Neural progenitor cell (in vitro differentiated cells): Measurements from ENCODE around the gene USF2. TPM values are rescaled to one million over a fixed set of nuclear protein-coding genes. Genes with fewer than 3 reads are reported as not detected.

Experiments
- DNase-seq: peaks from one replicate; pipeline ENCODE4 v3.0.0-alpha.2; 2016; ENCODE audit warnings: low spot score
- H2AFZ ChIP-seq: fragments of 200-600 bp; sonication (generic); replicated peaks from 2 replicates; pipeline ENCODE4 v1.6.1; 2016; ENCODE audit warnings: antibody characterized with exemption
- H3F3A ChIP-seq: fragments of 200-600 bp; sonication (generic); 2 replicates; pipeline ENCODE4 v1.6.1; 2016; ENCODE audit warnings: antibody characterized with exemption, low read depth
- H3K27ac ChIP-seq: fragments of 200-600 bp; sonication (generic); 2 replicates; pipeline ENCODE4 v1.5.1; 2016; ENCODE audit warnings: mild to moderate bottlenecking
- H3K27me3 ChIP-seq: fragments of 200-600 bp; sonication (generic); 2 replicates; pipeline ENCODE4 v1.6.1; 2016; ENCODE audit warnings: mild to moderate bottlenecking, moderate library complexity
- H3K36me3 ChIP-seq: fragments of 200-600 bp; sonication (generic); 2 replicates; pipeline ENCODE4 v1.5.1; 2016
- H3K4me1 ChIP-seq: fragments of 200-600 bp; sonication (generic); 2 replicates; pipeline ENCODE4 v1.6.1; 2016; ENCODE audit warnings: mixed run types
- H3K4me2 ChIP-seq: fragments of 200-600 bp; sonication (generic); 2 replicates; pipeline ENCODE4 v1.6.1; 2016
- H3K4me3 ChIP-seq: fragments of 200-600 bp; sonication (generic); 2 replicates; pipeline ENCODE4 v1.5.1; 2016
- H3K79me2 ChIP-seq: fragments of 200-600 bp; sonication (generic); 2 replicates; pipeline ENCODE4 v1.6.1; 2016; ENCODE audit warnings: low read depth
- H3K9ac ChIP-seq: fragments of 200-600 bp; sonication (generic); 2 replicates; pipeline ENCODE4 v1.6.1; 2016
- H3K9me3 ChIP-seq: fragments of 200-600 bp; sonication (generic); 2 replicates; pipeline ENCODE4 v1.5.1; 2016; ENCODE audit warnings: low read depth
- H4K20me1 ChIP-seq: fragments of 200-600 bp; sonication (generic); 2 replicates; pipeline ENCODE4 v1.6.1; 2016; ENCODE audit warnings: low read depth
- H3K27ac Mint-ChIP-seq: 3 replicates; pipeline ENCODE4 v1.8.0; 2021; ENCODE audit warnings: mixed read lengths
- H3K27me3 Mint-ChIP-seq: 2 replicates; pipeline ENCODE4 v1.8.0; 2022; ENCODE audit warnings: low read depth, mild to moderate bottlenecking, inconsistent platforms, moderate library complexity, mixed read lengths; ENCODE audit not compliant: insufficient read depth
- H3K36me3 Mint-ChIP-seq: 3 replicates; pipeline ENCODE4 v1.8.0; 2021; ENCODE audit warnings: mixed read lengths
- H3K4me1 Mint-ChIP-seq: 3 replicates; pipeline ENCODE4 v1.8.0; 2021; ENCODE audit warnings: mixed read lengths
- H3K4me3 Mint-ChIP-seq: 3 replicates; pipeline ENCODE4 v1.8.0; 2021; ENCODE audit warnings: mild to moderate bottlenecking, moderate library complexity, mixed read lengths
- H3K9me3 Mint-ChIP-seq: 3 replicates; pipeline ENCODE4 v1.8.0; 2020; ENCODE audit warnings: mixed read lengths
- CTCF ChIP-seq: fragments of 200-600 bp; sonication (generic); IDR thresholded peaks from 2 replicates; pipeline ENCODE4 v1.5.1; 2017; ENCODE audit warnings: antibody characterized with exemption, mild to moderate bottlenecking
- EZH2 ChIP-seq: fragments of 200-600 bp; sonication (generic); IDR thresholded peaks from 2 replicates; pipeline ENCODE4 v1.6.1; 2017; ENCODE audit warnings: antibody characterized with exemption, mild to moderate bottlenecking, moderate library complexity
- EZH2phosphoT487 ChIP-seq: fragments of 200-600 bp; sonication (generic); IDR thresholded peaks from 2 replicates; pipeline ENCODE4 v1.6.1; 2017; ENCODE audit warnings: antibody characterized with exemption
- total RNA-seq: library from RNA; depleted of rRNA; stranded (reverse); fragments of >200 nt; gene quantifications from 2 replicates; pipeline ENCODE4 v1.2.3, GENCODE V29; 2015; ENCODE audit warnings: low replicate concordance

The USF2 gene
- total RNA-seq, 1 donor from 2014 or later, result 46.8 TPM

GRCh38 chr19:35241417-35241816, 27.3 kb upstream of the USF2 start:
- Histone ChIP-seq H2AFZ (no peak overlapping the region), H3K4me1 (no peaks in the 10 kb centered on the region), H3F3A (no peaks in the 10 kb centered on the region), H3K4me2 (no peak overlapping the region), H3K79me2 (no peaks in the 10 kb centered on the region), H4K20me1 (no peaks in the 10 kb centered on the region), H3K36me3 (no peaks in the 10 kb centered on the region), H3K27me3 (no peaks in the 10 kb centered on the region), H3K4me3 (no peak overlapping the region), H3K9ac (no peak overlapping the region), H3K27ac (no peak overlapping the region), H3K9me3 (peaks cover 11% of the 10 kb centered on the region)
- no peak overlapping the region for H3K4me3 Mint-ChIP-seq
- peaks cover 7% of the 10 kb centered on the region for H3K27me3 Mint-ChIP-seq
- DNase-seq, result no peak
- no peak overlapping the region for H3K27ac Mint-ChIP-seq
- TF ChIP-seq EZH2phosphoT487 (no peak), CTCF (no peak), EZH2 (no peak)
- no peaks in the 10 kb centered on the region for H3K4me1 Mint-ChIP-seq
- no peaks in the 10 kb centered on the region for H3K36me3 Mint-ChIP-seq
- H3K9me3 Mint-ChIP-seq, result peaks cover 22% of the 10 kb centered on the region

GRCh38 chr19:35246466-35247092, 22.2 kb upstream of the USF2 start:
- H3K4me3 ChIP-seq, result no peak overlapping the region
- peaks cover 27% of the 10 kb centered on the region for H3K79me2 ChIP-seq
- H3K9ac ChIP-seq, result no peak overlapping the region
- H3K27me3 ChIP-seq, result no peaks in the 10 kb centered on the region
- Mint-ChIP-seq H3K9me3 (peaks cover 9% of the 10 kb centered on the region), H3K4me3 (no peak overlapping the region), H3K27me3 (peaks cover 23% of the 10 kb centered on the region), H3K36me3 (peaks cover 7% of the 10 kb centered on the region), H3K4me1 (peaks cover 12% of the 10 kb centered on the region), H3K27ac (no peak overlapping the region)
- no peak overlapping the region for H3K4me2 ChIP-seq
- TF ChIP-seq EZH2 (no peak), EZH2phosphoT487 (no peak), CTCF (no peak)
- no peak overlapping the region for H3K27ac ChIP-seq
- H2AFZ ChIP-seq, result no peak overlapping the region
- peaks cover 18% of the 10 kb centered on the region for H3F3A ChIP-seq
- peaks cover 6% of the 10 kb centered on the region for H3K9me3 ChIP-seq
- peaks cover 8% of the 10 kb centered on the region for H3K4me1 ChIP-seq
- DNase-seq, result no peak
- peaks cover 23% of the 10 kb centered on the region for H4K20me1 ChIP-seq
- no peaks in the 10 kb centered on the region for H3K36me3 ChIP-seq

GRCh38 chr19:35247526-35248309, 21.0 kb upstream of the USF2 start:
- Histone ChIP-seq H3K9ac (peak overlapping the region; percentile 97), H3K27me3 (no peaks in the 10 kb centered on the region), H4K20me1 (peaks cover 27% of the 10 kb centered on the region), H2AFZ (peak overlapping the region; percentile 97), H3K27ac (peak overlapping the region; percentile 99), H3K4me1 (peaks cover 8% of the 10 kb centered on the region), H3K4me3 (peak overlapping the region; percentile 95), H3K36me3 (no peaks in the 10 kb centered on the region), H3K4me2 (peak overlapping the region; percentile 83), H3F3A (peaks cover 18% of the 10 kb centered on the region), H3K79me2 (peaks cover 35% of the 10 kb centered on the region), H3K9me3 (no peaks in the 10 kb centered on the region)
- peaks cover 12% of the 10 kb centered on the region for H3K4me1 Mint-ChIP-seq
- peaks cover 28% of the 10 kb centered on the region for H3K27me3 Mint-ChIP-seq
- peak overlapping the region; percentile 96 for H3K4me3 Mint-ChIP-seq
- peaks cover 6% of the 10 kb centered on the region for H3K9me3 Mint-ChIP-seq
- H3K27ac Mint-ChIP-seq, result peak overlapping the region; percentile 96
- H3K36me3 Mint-ChIP-seq, result peaks cover 9% of the 10 kb centered on the region
- peak; percentile 98 for DNase-seq
- peak; percentile 38 for TF ChIP-seq EZH2
- TF ChIP-seq EZH2phosphoT487, result no peak
- peak; percentile 50 for TF ChIP-seq CTCF
